GM19023 (cell line): ENCODE measurements around the gene DCAF12L2.
"Not testable (repeated sequence)": the region's sequence is repeated elsewhere in the genome, so short reads cannot be mapped to it uniquely, and the experiment has no call there.

Source experiments
- ATAC-seq: cut with Tn5 transposase; IDR thresholded peaks from one replicate; pipeline ENCODE4 v1.9.1; 2021; ENCODE audit warnings: mild to moderate bottlenecking, moderate library complexity; ENCODE audit not compliant: unreplicated experiment

DCAF12L2 gene

DNA sequence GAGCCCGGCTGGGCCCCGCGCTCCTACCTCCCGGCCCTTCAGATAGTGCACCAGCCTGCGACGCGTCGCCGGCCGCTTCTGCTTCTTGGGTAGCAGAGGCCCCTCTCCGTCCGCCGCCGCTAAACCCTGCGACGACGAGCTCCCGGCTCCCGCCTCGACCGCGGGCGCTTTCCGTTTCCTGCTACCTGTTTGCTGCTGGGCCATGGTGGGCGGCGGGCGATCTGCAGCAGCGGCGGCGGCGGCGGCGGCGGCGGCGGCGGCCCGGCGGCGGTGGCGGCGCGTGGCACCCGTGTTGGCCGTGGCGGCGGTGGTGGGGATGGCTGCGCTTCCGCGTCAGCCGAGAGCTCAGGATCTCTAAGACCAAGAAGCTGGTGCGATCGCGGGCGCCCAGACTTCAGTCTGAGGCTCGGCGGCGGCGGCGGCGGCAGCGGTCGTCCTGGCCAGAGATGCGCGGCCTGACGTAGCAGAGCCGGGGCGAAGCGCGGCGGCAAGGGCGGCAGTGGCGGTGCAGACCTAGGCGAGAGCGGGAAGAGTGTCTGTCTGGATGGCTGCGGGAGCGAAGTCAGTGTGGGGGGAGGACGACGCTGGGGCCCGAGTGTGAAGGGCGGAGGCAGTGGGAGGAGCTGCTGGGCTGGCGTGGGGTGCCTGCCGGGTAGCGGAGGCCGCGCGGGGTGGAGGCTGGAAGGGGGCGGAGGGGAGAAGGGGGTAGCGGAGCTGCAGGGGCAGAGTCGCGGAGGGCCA is at the start of gene DCAF12L2:
DCAF12L2 (minus strand) TSS at position 569 of the 741 bp plus-strand sequence; CDS start at position 204, 365 bp downstream.
- ATAC-seq: no peak

GRCh38 chrX:126190888-126191287 is 24.8 kb upstream of the DCAF12L2 start:
- ATAC-seq: not testable (repeated sequence)

- ATAC-seq: no peak
These were observed 11.2 kb upstream of the DCAF12L2 start for GRCh38 chrX:126177133-126177840.

DNA sequence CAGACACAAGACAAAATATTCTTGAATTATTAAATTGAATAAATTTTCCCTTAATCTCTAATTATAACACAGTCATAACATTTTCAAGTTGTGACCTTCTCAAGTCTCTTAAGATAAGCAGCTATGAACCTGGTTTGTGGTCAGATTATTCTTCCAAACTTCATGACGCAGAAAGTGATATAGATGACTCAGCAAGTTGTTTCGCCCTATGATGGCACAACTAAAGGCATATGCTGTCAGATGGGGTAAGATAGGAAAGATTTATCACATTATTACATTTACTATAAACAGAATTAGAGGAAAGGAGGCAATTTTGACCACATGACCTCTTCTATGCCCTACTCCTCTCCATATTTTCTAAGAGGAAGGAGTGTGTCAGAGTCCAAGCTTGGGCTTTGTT is 4.6 kb upstream of the DCAF12L2 start:
- no peak for ATAC-seq

DNA sequence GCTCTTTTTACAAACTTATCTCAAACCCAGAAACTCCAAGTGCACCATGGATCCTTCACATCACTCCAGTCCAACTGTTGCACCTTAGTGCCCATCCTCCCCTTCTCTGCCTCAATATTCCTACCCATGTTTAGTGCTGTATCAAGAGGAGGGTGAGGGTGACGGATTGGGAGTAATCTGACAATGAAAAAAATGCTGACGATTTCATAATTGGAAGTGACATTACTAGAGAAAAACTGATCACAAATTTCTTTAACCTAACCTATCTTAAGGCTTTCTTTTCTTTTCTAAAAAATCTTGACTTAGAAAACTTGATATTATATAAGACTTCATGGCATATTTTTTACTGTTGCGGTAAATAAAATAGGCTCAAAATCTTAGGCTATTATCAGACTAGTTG is 1.5 kb upstream of the DCAF12L2 start:
- no peak for ATAC-seq

DNA sequence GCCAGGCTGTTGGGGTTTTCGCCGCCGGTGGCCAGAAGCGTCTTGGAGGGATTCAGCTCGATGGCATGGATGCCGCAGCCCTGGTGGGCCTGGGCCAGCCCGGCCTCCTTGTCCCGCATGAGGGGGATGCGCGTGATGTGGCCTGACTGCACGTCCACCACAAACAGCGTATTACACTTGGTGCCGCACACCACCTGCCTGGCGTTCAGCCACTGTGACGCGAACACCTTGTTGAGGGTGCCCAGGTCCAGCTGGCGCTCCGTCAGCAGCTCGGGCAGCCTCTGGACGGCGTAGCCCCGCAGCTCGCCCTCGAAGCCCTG is 728 bp downstream of the DCAF12L2 start:
- ATAC-seq: no peak

DNA sequence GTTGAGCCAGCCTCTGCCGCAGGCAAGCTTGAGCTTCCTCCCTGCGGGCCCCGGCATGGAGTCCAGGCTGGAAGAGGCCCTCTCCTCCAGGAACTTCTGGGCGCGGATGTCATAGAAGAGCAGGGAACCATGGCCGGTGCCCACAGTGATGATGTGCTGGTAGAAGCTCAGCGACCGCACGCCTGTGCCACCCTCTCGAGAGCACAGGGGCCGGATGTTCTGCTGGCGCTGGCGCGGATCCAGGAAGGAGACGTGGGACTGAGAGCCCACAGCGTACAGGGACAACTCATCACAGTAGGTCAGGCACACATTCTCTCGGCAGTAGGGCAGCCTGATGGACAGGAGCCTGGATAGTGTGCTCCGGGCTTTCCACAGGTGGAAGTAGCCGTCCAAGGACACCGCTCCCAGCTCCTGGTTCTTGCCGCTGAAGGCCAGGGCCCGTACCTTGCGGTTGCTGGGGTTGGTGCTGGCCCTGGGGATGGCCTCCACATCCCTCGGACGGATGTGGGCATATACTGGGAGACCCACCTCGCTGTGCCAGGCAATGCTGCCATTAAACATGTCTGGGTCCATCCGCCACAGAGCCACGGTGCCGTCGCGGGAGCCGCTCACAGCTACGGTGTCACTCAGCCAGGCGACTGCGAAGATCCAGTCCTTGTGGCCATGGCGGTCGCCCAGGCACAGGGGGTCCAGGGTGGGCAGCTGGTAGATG is 1.2 kb downstream of the DCAF12L2 start:
- no peak for ATAC-seq

- no peak for ATAC-seq
These were observed 1.9 kb downstream of the DCAF12L2 start for GRCh38 chrX:126164226-126164625.

GRCh38 chrX:126141014-126141413 is 25.1 kb downstream of the DCAF12L2 start:
- no peak for ATAC-seq

- ATAC-seq: no peak
These were observed 28.2 kb downstream of the DCAF12L2 start for GRCh38 chrX:126137899-126138298.

- no peak for ATAC-seq
These were observed 41.4 kb downstream of the DCAF12L2 start for GRCh38 chrX:126124721-126125120.
